Activated T-helper 17 cell treated with anti-CD3 and anti-CD28 coated beads, Interleukin-2, amount 50 U/mL, for 72 hours (primary cell): ENCODE results near the gene SOX8. TPM values are rescaled to one million over a fixed set of nuclear protein-coding genes. Genes with fewer than 3 reads are reported as not detected.

Source experiments
- ATAC-seq: fragments of 150-1000 bp; cut with Tn5 transposase; replicated peaks from 2 replicates; pipeline ENCODE4 v1.10.0; 2021; ENCODE audit warnings: mild to moderate bottlenecking, moderate library complexity
- H3K27ac Mint-ChIP-seq: one replicate; pipeline ENCODE4 v1.8.0; 2022; ENCODE audit warnings: mixed read lengths
- H3K27me3 Mint-ChIP-seq: one replicate; pipeline ENCODE4 v1.8.0; 2022; ENCODE audit warnings: mixed read lengths
- H3K36me3 Mint-ChIP-seq: one replicate; pipeline ENCODE4 v1.8.0; 2022; ENCODE audit warnings: low read depth, mild to moderate bottlenecking, mixed read lengths
- H3K4me1 Mint-ChIP-seq: one replicate; pipeline ENCODE4 v1.8.0; 2022; ENCODE audit warnings: mixed read lengths
- H3K4me3 Mint-ChIP-seq: one replicate; pipeline ENCODE4 v1.8.0; 2022; ENCODE audit warnings: mild to moderate bottlenecking, mixed read lengths
- H3K9me3 Mint-ChIP-seq: one replicate; pipeline ENCODE4 v1.8.0; 2022; ENCODE audit warnings: mixed read lengths
- total RNA-seq, 2 donors: library from RNA; stranded (reverse); gene quantifications; one replicate each; pipeline ENCODE4 v1.2.3, GENCODE V29; 2022

Gene SOX8
- total RNA-seq, 2 donors from 2014 or later = 0.35 to 3.8 TPM

- H3K4me1 Mint-ChIP-seq = peaks cover 4% of the 10 kb centered on the region
- no peak overlapping the region for H3K4me3 Mint-ChIP-seq
- no peaks in the 10 kb centered on the region for H3K9me3 Mint-ChIP-seq
- no peaks in the 10 kb centered on the region for H3K36me3 Mint-ChIP-seq
- H3K27ac Mint-ChIP-seq = no peak overlapping the region
- ATAC-seq = no peak
- H3K27me3 Mint-ChIP-seq = peaks cover 3% of the 10 kb centered on the region
Measured at GRCh38 chr16:1009358-1010150, 28.0 kb downstream of the SOX8 start.

- H3K36me3 Mint-ChIP-seq = no peaks in the 10 kb centered on the region
- H3K4me3 Mint-ChIP-seq = no peak overlapping the region
- H3K9me3 Mint-ChIP-seq = no peaks in the 10 kb centered on the region
- no peak for ATAC-seq
- H3K4me1 Mint-ChIP-seq = peaks cover 2% of the 10 kb centered on the region
- H3K27ac Mint-ChIP-seq = no peak overlapping the region
- H3K27me3 Mint-ChIP-seq = peaks cover 3% of the 10 kb centered on the region
Measured at GRCh38 chr16:1010251-1010650, 28.7 kb downstream of the SOX8 start.

- no peaks in the 10 kb centered on the region for H3K4me1 Mint-ChIP-seq
- no peak overlapping the region for H3K27ac Mint-ChIP-seq
- peaks cover 3% of the 10 kb centered on the region for H3K27me3 Mint-ChIP-seq
- no peaks in the 10 kb centered on the region for H3K9me3 Mint-ChIP-seq
- no peak for ATAC-seq
- no peak overlapping the region for H3K4me3 Mint-ChIP-seq
- H3K36me3 Mint-ChIP-seq = no peaks in the 10 kb centered on the region
Measured at GRCh38 chr16:1010815-1011214, 29.2 kb downstream of the SOX8 start.

GRCh38 chr16:1011316-1012082 is 29.9 kb downstream of the SOX8 start:
- Mint-ChIP-seq H3K27ac (no peak overlapping the region), H3K27me3 (peaks cover 3% of the 10 kb centered on the region), H3K9me3 (no peaks in the 10 kb centered on the region), H3K4me1 (no peaks in the 10 kb centered on the region), H3K4me3 (no peak overlapping the region), H3K36me3 (no peaks in the 10 kb centered on the region)
- no peak for ATAC-seq

- H3K27me3 Mint-ChIP-seq = peaks cover 3% of the 10 kb centered on the region
- no peaks in the 10 kb centered on the region for H3K9me3 Mint-ChIP-seq
- no peak overlapping the region for H3K4me3 Mint-ChIP-seq
- no peaks in the 10 kb centered on the region for H3K36me3 Mint-ChIP-seq
- H3K27ac Mint-ChIP-seq = no peak overlapping the region
- no peak for ATAC-seq
- H3K4me1 Mint-ChIP-seq = no peaks in the 10 kb centered on the region
Measured at GRCh38 chr16:1012135-1012534, 30.6 kb downstream of the SOX8 start.

GRCh38 chr16:1012722-1013592 is 31.4 kb downstream of the SOX8 start:
- Mint-ChIP-seq H3K27me3 (peaks cover 3% of the 10 kb centered on the region), H3K36me3 (no peaks in the 10 kb centered on the region), H3K9me3 (no peaks in the 10 kb centered on the region), H3K27ac (no peak overlapping the region), H3K4me1 (no peaks in the 10 kb centered on the region), H3K4me3 (no peak overlapping the region)
- ATAC-seq = no peak

- no peaks in the 10 kb centered on the region for H3K9me3 Mint-ChIP-seq
- no peak for ATAC-seq
- no peaks in the 10 kb centered on the region for H3K4me1 Mint-ChIP-seq
- H3K27ac Mint-ChIP-seq = no peak overlapping the region
- H3K27me3 Mint-ChIP-seq = peaks cover 3% of the 10 kb centered on the region
- H3K36me3 Mint-ChIP-seq = no peaks in the 10 kb centered on the region
- H3K4me3 Mint-ChIP-seq = no peak overlapping the region
Measured at GRCh38 chr16:1013593-1013900, 32.0 kb downstream of the SOX8 start.

GRCh38 chr16:1014221-1014620 is 32.7 kb downstream of the SOX8 start:
- Mint-ChIP-seq H3K4me1 (no peaks in the 10 kb centered on the region), H3K36me3 (no peaks in the 10 kb centered on the region), H3K4me3 (no peak overlapping the region), H3K27me3 (peaks cover 3% of the 10 kb centered on the region), H3K9me3 (no peaks in the 10 kb centered on the region), H3K27ac (no peak overlapping the region)
- no peak for ATAC-seq

GRCh38 chr16:1014771-1015495 is 33.4 kb downstream of the SOX8 start:
- H3K9me3 Mint-ChIP-seq = no peaks in the 10 kb centered on the region
- H3K36me3 Mint-ChIP-seq = no peaks in the 10 kb centered on the region
- no peak overlapping the region for H3K27ac Mint-ChIP-seq
- H3K4me1 Mint-ChIP-seq = no peaks in the 10 kb centered on the region
- H3K27me3 Mint-ChIP-seq = peaks cover 3% of the 10 kb centered on the region
- H3K4me3 Mint-ChIP-seq = no peak overlapping the region
- no peak for ATAC-seq

- H3K36me3 Mint-ChIP-seq = no peaks in the 10 kb centered on the region
- no peaks in the 10 kb centered on the region for H3K4me1 Mint-ChIP-seq
- no peak overlapping the region for H3K27ac Mint-ChIP-seq
- H3K9me3 Mint-ChIP-seq = no peaks in the 10 kb centered on the region
- no peak for ATAC-seq
- H3K4me3 Mint-ChIP-seq = no peak overlapping the region
- no peaks in the 10 kb centered on the region for H3K27me3 Mint-ChIP-seq
Measured at GRCh38 chr16:1018447-1019198, 37.1 kb downstream of the SOX8 start.

- no peaks in the 10 kb centered on the region for H3K4me1 Mint-ChIP-seq
- no peaks in the 10 kb centered on the region for H3K36me3 Mint-ChIP-seq
- H3K9me3 Mint-ChIP-seq = no peaks in the 10 kb centered on the region
- no peak overlapping the region for H3K27ac Mint-ChIP-seq
- ATAC-seq = no peak
- no peak overlapping the region for H3K4me3 Mint-ChIP-seq
- no peaks in the 10 kb centered on the region for H3K27me3 Mint-ChIP-seq
Measured at GRCh38 chr16:1019231-1020090, 37.9 kb downstream of the SOX8 start.

GRCh38 chr16:1020091-1020399 is 38.5 kb downstream of the SOX8 start:
- Mint-ChIP-seq H3K27me3 (no peaks in the 10 kb centered on the region), H3K9me3 (no peaks in the 10 kb centered on the region), H3K27ac (no peak overlapping the region), H3K4me3 (no peak overlapping the region), H3K36me3 (no peaks in the 10 kb centered on the region), H3K4me1 (no peaks in the 10 kb centered on the region)
- ATAC-seq = no peak

GRCh38 chr16:1020591-1020990 is 39.0 kb downstream of the SOX8 start:
- no peak for ATAC-seq
- Mint-ChIP-seq H3K9me3 (no peaks in the 10 kb centered on the region), H3K4me3 (no peak overlapping the region), H3K36me3 (no peaks in the 10 kb centered on the region), H3K4me1 (no peaks in the 10 kb centered on the region), H3K27me3 (no peaks in the 10 kb centered on the region), H3K27ac (no peak overlapping the region)
